A673 (cell line): Measurements from ENCODE around the gene GRIA1.

Experiments used
- EZH2 ChIP-seq: fragments of 200-600 bp; sonication (generic); IDR thresholded peaks from 2 replicates; pipeline ENCODE4 v1.6.1; 2017; ENCODE audit warnings: borderline replicate concordance, low read depth, mild to moderate bottlenecking, mixed read lengths, antibody characterized with exemption, low read length; ENCODE audit not compliant: poor library complexity, severe bottlenecking
- TF ChIP-seq, protein P1 (sequence below): fragments of 300-800, 200-600 bp; sonication (generic); conservative IDR thresholded peaks from 2 replicates; pipeline ENCODE4 v1.5.1; 2017; ENCODE audit warnings: low read depth, mild to moderate bottlenecking, antibody characterized with exemption, low read length, moderate library complexity, mixed read lengths

DNA sequence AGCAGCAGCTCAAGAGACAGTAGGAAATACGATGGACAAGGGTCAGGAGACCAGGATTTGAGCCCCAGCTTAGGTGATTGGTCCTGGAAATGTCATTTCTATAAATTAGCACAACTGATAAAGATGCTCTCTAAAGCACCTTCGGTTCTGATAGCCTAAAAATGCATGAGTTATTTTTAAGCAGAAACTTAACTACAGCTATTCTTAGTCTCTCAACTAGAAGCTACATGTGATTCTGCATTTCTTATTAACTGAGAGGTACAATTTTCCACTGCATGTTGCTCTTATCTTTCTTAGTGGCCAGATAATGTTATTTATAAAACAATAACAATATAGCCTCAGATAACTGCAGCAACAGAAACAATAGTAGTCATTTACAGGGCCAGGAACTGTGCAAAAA, 136.4 kb downstream of the GRIA1 start:
- no peak for TF ChIP-seq EZH2
- TF ChIP-seq, protein P1, sequence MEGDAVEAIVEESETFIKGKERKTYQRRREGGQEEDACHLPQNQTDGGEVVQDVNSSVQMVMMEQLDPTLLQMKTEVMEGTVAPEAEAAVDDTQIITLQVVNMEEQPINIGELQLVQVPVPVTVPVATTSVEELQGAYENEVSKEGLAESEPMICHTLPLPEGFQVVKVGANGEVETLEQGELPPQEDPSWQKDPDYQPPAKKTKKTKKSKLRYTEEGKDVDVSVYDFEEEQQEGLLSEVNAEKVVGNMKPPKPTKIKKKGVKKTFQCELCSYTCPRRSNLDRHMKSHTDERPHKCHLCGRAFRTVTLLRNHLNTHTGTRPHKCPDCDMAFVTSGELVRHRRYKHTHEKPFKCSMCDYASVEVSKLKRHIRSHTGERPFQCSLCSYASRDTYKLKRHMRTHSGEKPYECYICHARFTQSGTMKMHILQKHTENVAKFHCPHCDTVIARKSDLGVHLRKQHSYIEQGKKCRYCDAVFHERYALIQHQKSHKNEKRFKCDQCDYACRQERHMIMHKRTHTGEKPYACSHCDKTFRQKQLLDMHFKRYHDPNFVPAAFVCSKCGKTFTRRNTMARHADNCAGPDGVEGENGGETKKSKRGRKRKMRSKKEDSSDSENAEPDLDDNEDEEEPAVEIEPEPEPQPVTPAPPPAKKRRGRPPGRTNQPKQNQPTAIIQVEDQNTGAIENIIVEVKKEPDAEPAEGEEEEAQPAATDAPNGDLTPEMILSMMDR = no peak
